Renal pelvis (tissue), 4 donors: ENCODE data around the gene HNRNPA2B1. TPM values are rescaled to one million over a fixed set of nuclear protein-coding genes. Genes with fewer than 3 reads are reported as not detected.
"Not testable (repeated sequence)": the region's sequence is repeated elsewhere in the genome, so short reads cannot be mapped to it uniquely, and the experiment has no call there.

Experiments
- DNase-seq: peaks from one replicate; pipeline ENCODE4 v3.0.0-alpha.2; 2013
- polyA plus RNA-seq, 3 donors: library from polyadenylated mRNA; unstranded; fragments of 120-200 nt; gene quantifications; one replicate each; pipeline ENCODE4 v1.2.1, GENCODE V29; 2013; ENCODE audit not compliant: insufficient read length in 3 of 3

Gene HNRNPA2B1
- polyA plus RNA-seq, 3 donors = 1,492 to 1,725 (median 1,529) TPM

GRCh38 chr7:26149391-26149977 is 51.1 kb downstream of the HNRNPA2B1 start:
- no peak for DNase-seq

- not testable (repeated sequence) for DNase-seq
Observed at GRCh38 chr7:26148307-26148700, 52.2 kb downstream of the HNRNPA2B1 start.

GRCh38 chr7:26147646-26148306 is 52.8 kb downstream of the HNRNPA2B1 start:
- DNase-seq = not testable (repeated sequence)

GRCh38 chr7:26147030-26147429 is 53.5 kb downstream of the HNRNPA2B1 start:
- DNase-seq = no peak

GRCh38 chr7:26145238-26145637 is 55.3 kb downstream of the HNRNPA2B1 start:
- DNase-seq = no peak

GRCh38 chr7:26144184-26145080 is 56.1 kb downstream of the HNRNPA2B1 start:
- DNase-seq = no peak

GRCh38 chr7:26143298-26144048 is 57.1 kb downstream of the HNRNPA2B1 start:
- DNase-seq = no peak

GRCh38 chr7:26141077-26141476 is 59.5 kb downstream of the HNRNPA2B1 start:
- no peak for DNase-seq

- no peak for DNase-seq
Observed at GRCh38 chr7:26140380-26140779, 60.2 kb downstream of the HNRNPA2B1 start.

Other genes starting within 250 kb of the HNRNPA2B1 start
- 10 to 100 TPM; 25.2 to 40.3 (median 38.5) TPM for gene NFE2L3, start 48.5 kb downstream of the HNRNPA2B1 start, polyA plus RNA-seq
- 100 to 1,000 TPM; 301 to 320 (median 315) TPM for gene CBX3, start 999 bp upstream of the HNRNPA2B1 start, polyA plus RNA-seq
- gene SNX10, start 91.1 kb upstream of the HNRNPA2B1 start, polyA plus RNA-seq = 10 to 100 TPM; 14.5 to 18.5 (median 15.4) TPM